ENCODE measurements around the gene LGR6. TPM values are rescaled to one million over a fixed set of nuclear protein-coding genes. Genes with fewer than 3 reads are reported as not detected.

LGR6 gene
- total and polyA plus RNA-seq, 2 of the 4 experiments (the other 2 are of a cell fraction): not detected

DNA sequence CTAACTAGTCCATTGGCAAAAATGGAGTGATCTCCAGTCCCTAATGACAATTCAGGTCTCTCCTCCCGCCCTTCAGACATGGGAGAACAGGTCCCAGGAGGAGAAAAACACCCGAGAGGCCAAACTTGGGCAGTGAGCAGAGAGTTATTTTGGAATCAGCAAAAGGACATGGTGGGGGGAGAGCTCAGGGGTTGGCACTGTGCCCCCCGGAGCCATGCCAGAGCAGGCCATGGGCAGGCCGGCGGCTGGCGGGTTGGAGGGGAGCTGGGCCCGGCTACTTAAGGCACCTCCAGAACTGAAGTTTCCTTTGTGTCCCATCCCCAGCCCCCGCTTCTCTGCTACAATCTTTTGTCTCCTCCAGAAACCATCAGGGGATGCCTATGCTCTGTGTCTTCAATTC, 7.1 kb downstream of the LGR6 start:
- Histone ChIP-seq H3K4ac (ENCODE audit: low read depth, low read length) (no peak overlapping the region), H3K36me3 (ENCODE audit: control insufficient read depth, insufficient read depth, low read length) (no peaks in the 10 kb centered on the region), H3K27me3 (ENCODE audit: control insufficient read depth, insufficient read depth, low read length) (peaks cover 67% of the 10 kb centered on the region), H3K27ac (ENCODE audit: insufficient read depth, low read length) (no peak overlapping the region), H2BK120ac (ENCODE audit: low read depth, low read length) (no peak overlapping the region), H3K18ac (ENCODE audit: low read depth, low read length) (no peak overlapping the region), H2AK9ac (replicated peaks; ENCODE audit: low read depth, low read length, poor library complexity) (no peak overlapping the region), H4K5ac (ENCODE audit: low read depth, low read length) (no peak overlapping the region), H3K9me1 (ENCODE audit: insufficient read depth, low read length) (no peaks in the 10 kb centered on the region), H4K8ac (ENCODE audit: low read depth in 2 of 2, low read length in 2 of 2) (no peak overlapping the region), H2BK20ac (ENCODE audit: low read depth, low read length) (no peak overlapping the region), H3K23ac (ENCODE audit: low read depth, low read length) (no peak overlapping the region), H3K4me3 (ENCODE audit: insufficient read depth, low read depth, low read length) (no peak overlapping the region), H4K91ac (ENCODE audit: insufficient read depth, low read depth, low read length) (no peak overlapping the region), H3K4me1 (ENCODE audit: control insufficient read depth, insufficient read depth, low read length) (no peaks in the 10 kb centered on the region), H3K9ac (ENCODE audit: low read depth, low read length) (no peak overlapping the region), H2BK15ac (ENCODE audit: low read depth, low read length) (no peak overlapping the region), H3K56ac (ENCODE audit: extremely low read depth, insufficient read depth, low read length) (no peak overlapping the region), H2AFZ (replicated peaks; ENCODE audit: low read length, poor library complexity) (no peak overlapping the region), H2AK5ac (ENCODE audit: low read depth, low read length) (no peak overlapping the region), H3K79me1 (ENCODE audit: low read depth in 1 of 2, low read length in 2 of 2) (no peaks in the 10 kb centered on the region), H3K14ac (replicated peaks; ENCODE audit: low read depth, low read length) (no peak overlapping the region), H4K20me1 (ENCODE audit: insufficient read depth, low read length) (no peaks in the 10 kb centered on the region), H3K9me3 (ENCODE audit: control insufficient read depth, insufficient read depth, low read length) (no peaks in the 10 kb centered on the region; the same call in 1 of the 2 replicates), H2BK5ac (ENCODE audit: low read depth, low read length, poor library complexity, severe bottlenecking) (no peak overlapping the region), H3K4me2 (ENCODE audit: low read depth, low read length) (no peak overlapping the region)
- ChIA-PET CTCF (interaction anchor here (1.6 kb wide), 1 partner anchor 11 kb away, joined by 5 read pairs; no protein-coding TSS in a partner anchor), POLR2A (ENCODE audit: unreplicated experiment) (no interaction called here)
- no TSS peak for BruUV-seq (replicated peaks)
- no CpG with 5 or more reads among the region's 8 CpGs for WGBS, 2 experiments (ENCODE audit: extremely low coverage in 2 of 2, insufficient read length in 1 of 2)
- TF ChIP-seq MXI1 (IDR thresholded peaks at IDR 0.05; ENCODE audit: borderline replicate concordance, low read depth, low read length): no peak
- TF ChIP-seq, protein P1, sequence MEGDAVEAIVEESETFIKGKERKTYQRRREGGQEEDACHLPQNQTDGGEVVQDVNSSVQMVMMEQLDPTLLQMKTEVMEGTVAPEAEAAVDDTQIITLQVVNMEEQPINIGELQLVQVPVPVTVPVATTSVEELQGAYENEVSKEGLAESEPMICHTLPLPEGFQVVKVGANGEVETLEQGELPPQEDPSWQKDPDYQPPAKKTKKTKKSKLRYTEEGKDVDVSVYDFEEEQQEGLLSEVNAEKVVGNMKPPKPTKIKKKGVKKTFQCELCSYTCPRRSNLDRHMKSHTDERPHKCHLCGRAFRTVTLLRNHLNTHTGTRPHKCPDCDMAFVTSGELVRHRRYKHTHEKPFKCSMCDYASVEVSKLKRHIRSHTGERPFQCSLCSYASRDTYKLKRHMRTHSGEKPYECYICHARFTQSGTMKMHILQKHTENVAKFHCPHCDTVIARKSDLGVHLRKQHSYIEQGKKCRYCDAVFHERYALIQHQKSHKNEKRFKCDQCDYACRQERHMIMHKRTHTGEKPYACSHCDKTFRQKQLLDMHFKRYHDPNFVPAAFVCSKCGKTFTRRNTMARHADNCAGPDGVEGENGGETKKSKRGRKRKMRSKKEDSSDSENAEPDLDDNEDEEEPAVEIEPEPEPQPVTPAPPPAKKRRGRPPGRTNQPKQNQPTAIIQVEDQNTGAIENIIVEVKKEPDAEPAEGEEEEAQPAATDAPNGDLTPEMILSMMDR (conservative IDR thresholded peaks at IDR 0.05; ENCODE audit: low read depth, low read length): no peak
- no peak for TF ChIP-seq RFX5 (IDR thresholded peaks at IDR 0.05; ENCODE audit: low read depth, low read length)
- TF ChIP-seq RAD21 (IDR thresholded peaks at IDR 0.05; ENCODE audit: low read length): no peak
- no peak for TF ChIP-seq RCOR1 (IDR thresholded peaks at IDR 0.05; ENCODE audit: insufficient replicate concordance, low read length)
- TF ChIP-seq, protein P2, sequence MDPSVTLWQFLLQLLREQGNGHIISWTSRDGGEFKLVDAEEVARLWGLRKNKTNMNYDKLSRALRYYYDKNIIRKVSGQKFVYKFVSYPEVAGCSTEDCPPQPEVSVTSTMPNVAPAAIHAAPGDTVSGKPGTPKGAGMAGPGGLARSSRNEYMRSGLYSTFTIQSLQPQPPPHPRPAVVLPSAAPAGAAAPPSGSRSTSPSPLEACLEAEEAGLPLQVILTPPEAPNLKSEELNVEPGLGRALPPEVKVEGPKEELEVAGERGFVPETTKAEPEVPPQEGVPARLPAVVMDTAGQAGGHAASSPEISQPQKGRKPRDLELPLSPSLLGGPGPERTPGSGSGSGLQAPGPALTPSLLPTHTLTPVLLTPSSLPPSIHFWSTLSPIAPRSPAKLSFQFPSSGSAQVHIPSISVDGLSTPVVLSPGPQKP (IDR thresholded peaks at IDR 0.05; ENCODE audit: borderline replicate concordance, low read depth, low read length): no peak
- no peak for TF ChIP-seq BHLHE40 (IDR thresholded peaks at IDR 0.05; ENCODE audit: low read depth, low read length)
- TF ChIP-seq CEBPB (IDR thresholded peaks at IDR 0.05; ENCODE audit: low read depth, low read length): no peak
- TF ChIP-seq SMC3 (IDR thresholded peaks at IDR 0.05; ENCODE audit: low read depth, low read length): no peak
- no peak for TF ChIP-seq NFE2L2 (IDR thresholded peaks at IDR 0.05; ENCODE audit: low read depth, low read length)
- TF ChIP-seq MAZ (IDR thresholded peaks at IDR 0.05; ENCODE audit: borderline replicate concordance, low read depth, low read length): no peak
- TF ChIP-seq, protein P3, sequence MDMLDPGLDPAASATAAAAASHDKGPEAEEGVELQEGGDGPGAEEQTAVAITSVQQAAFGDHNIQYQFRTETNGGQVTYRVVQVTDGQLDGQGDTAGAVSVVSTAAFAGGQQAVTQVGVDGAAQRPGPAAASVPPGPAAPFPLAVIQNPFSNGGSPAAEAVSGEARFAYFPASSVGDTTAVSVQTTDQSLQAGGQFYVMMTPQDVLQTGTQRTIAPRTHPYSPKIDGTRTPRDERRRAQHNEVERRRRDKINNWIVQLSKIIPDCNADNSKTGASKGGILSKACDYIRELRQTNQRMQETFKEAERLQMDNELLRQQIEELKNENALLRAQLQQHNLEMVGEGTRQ (IDR thresholded peaks at IDR 0.05; ENCODE audit: low read depth, low read length): no peak
- dilution Hi-C loops (cut with HindIII; ENCODE audit: low sequenced_read_pairs, unreplicated experiment) (no loop called here), intact Hi-C loops (cut with micrococcal nuclease) (no loop called here), in situ Hi-C loops (cut with MboI; ENCODE audit: low sequenced_read_pairs) (loop anchor here (5.0 kb wide), 1 partner anchor 112 kb away; no protein-coding TSS in a partner anchor)
- DNase-seq: no peak
- ATAC-seq (ENCODE audit: low read depth): no peak
